Mesendoderm (in vitro differentiated cells): ENCODE measurements around the gene PEX11B.
"Not testable (repeated sequence)": the region's sequence is repeated elsewhere in the genome, so short reads cannot be mapped to it uniquely, and the experiment has no call there.

Experiments used
- DNase-seq: peaks from one replicate; pipeline ENCODE4 v3.0.0; 2013
- H2AK5ac ChIP-seq: 2 replicates; pipeline ENCODE4 v1.6.1; 2013; ENCODE audit warnings: low read length, inconsistent platforms
- H2BK120ac ChIP-seq: 2 replicates; pipeline ENCODE4 v1.6.1; 2013; ENCODE audit warnings: low read depth, mild to moderate bottlenecking, low read length, moderate library complexity, mixed read lengths
- H2BK15ac ChIP-seq: replicated peaks from 2 replicates; pipeline ENCODE4 v1.6.1; 2013; ENCODE audit warnings: low read depth, mild to moderate bottlenecking, moderate library complexity
- H2BK5ac ChIP-seq: 2 replicates; pipeline ENCODE4 v1.6.1; 2013; ENCODE audit warnings: low read length, inconsistent platforms
- H3K18ac ChIP-seq: 2 replicates; pipeline ENCODE4 v1.6.1; 2013; ENCODE audit warnings: mild to moderate bottlenecking, low read length, mixed read lengths
- H3K23ac ChIP-seq: one replicate; pipeline ENCODE4 v1.6.1; 2013; ENCODE audit warnings: low read length
- H3K27ac ChIP-seq: 2 replicates; pipeline ENCODE4 v1.5.1; 2013; ENCODE audit warnings: low read depth, mild to moderate bottlenecking, inconsistent platforms, low read length, moderate library complexity
- H3K27me3 ChIP-seq: 2 replicates; pipeline ENCODE4 v1.6.1; 2013; ENCODE audit warnings: low read length, control low read depth, mild to moderate bottlenecking, inconsistent platforms; ENCODE audit not compliant: insufficient read depth, poor library complexity
- H3K36me3 ChIP-seq: 2 replicates; pipeline ENCODE4 v1.6.1; 2013; ENCODE audit warnings: low read length, inconsistent platforms; ENCODE audit not compliant: control insufficient read depth, insufficient read depth
- H3K4ac ChIP-seq: one replicate; pipeline ENCODE4 v1.6.1; 2013; ENCODE audit warnings: low read depth, mild to moderate bottlenecking, low read length, moderate library complexity
- H3K4me1 ChIP-seq: 2 replicates; pipeline ENCODE4 v1.6.1; 2013; ENCODE audit warnings: low read depth, low read length, inconsistent platforms; ENCODE audit not compliant: control insufficient read depth
- H3K4me2 ChIP-seq: 2 replicates; pipeline ENCODE4 v1.6.1; 2013; ENCODE audit warnings: low read length
- H3K4me3 ChIP-seq: 2 replicates; pipeline ENCODE4 v1.5.1; 2013; ENCODE audit warnings: mild to moderate bottlenecking, low read length
- H3K56ac ChIP-seq: one replicate; pipeline ENCODE4 v1.6.1; 2013; ENCODE audit warnings: low read length
- H3K79me1 ChIP-seq: 2 replicates; pipeline ENCODE4 v1.6.1; 2013; ENCODE audit warnings: low read length, inconsistent platforms
- H3K79me2 ChIP-seq: 2 replicates; pipeline ENCODE4 v1.6.1; 2013; ENCODE audit warnings: mild to moderate bottlenecking, low read length; ENCODE audit not compliant: control insufficient read depth, insufficient read depth
- H3K9ac ChIP-seq: 2 replicates; pipeline ENCODE4 v1.6.1; 2013; ENCODE audit warnings: low read length, inconsistent platforms
- H4K5ac ChIP-seq: one replicate; pipeline ENCODE4 v1.6.1; 2013; ENCODE audit warnings: low read length
- H4K8ac ChIP-seq: one replicate; pipeline ENCODE4 v1.6.1; 2013; ENCODE audit warnings: low read depth, mild to moderate bottlenecking, control low read depth, low read length, moderate library complexity
- WGBS: extraction: QIAGEN DNeasy Blood & Tissue Kit; methylation state at CpG from one replicate; pipeline ENCODE4 v1.1.7; 2013; ENCODE audit warnings: low lambda C conversion rate, missing lambda C conversion rate; ENCODE audit not compliant: insufficient coverage; ENCODE audit errors: extremely low coverage; 5-methylcytosine and 5-hydroxymethylcytosine counted together

The PEX11B gene

DNA sequence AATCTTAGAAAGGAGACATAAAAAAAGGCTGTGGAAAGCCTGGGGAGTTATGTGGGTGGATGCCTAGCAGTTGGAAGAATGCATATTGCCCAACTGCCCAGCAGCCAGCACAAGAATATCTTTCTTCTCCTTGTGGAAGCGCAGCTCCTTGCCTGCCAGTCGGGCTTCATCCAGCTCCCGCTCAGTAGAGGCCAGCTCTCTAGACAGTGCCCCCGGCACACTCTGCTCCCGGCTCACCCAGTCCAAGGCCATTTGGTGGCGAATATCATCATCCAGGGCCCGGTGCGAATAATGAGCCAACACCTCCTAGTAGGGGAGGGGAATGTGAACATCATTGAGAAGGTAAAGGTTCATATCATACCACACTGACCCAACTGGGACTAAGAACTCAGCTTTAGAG lies 17.7 kb upstream of the PEX11B start:
- no CpG with 5 or more reads among the region's 8 CpGs for WGBS
- peaks cover 6% of the 10 kb centered on the region for H3K4me1 ChIP-seq
- no peak overlapping the region for H2AK5ac ChIP-seq
- H3K79me1 ChIP-seq = no peaks in the 10 kb centered on the region
- no peak overlapping the region for H3K9ac ChIP-seq
- no peaks in the 10 kb centered on the region for H3K27me3 ChIP-seq
- no peak overlapping the region for H2BK15ac ChIP-seq
- no peaks in the 10 kb centered on the region for H3K36me3 ChIP-seq
- H3K23ac ChIP-seq = no peak overlapping the region
- peak overlapping the region; percentile 1 for H3K27ac ChIP-seq
- H3K4ac ChIP-seq = no peak overlapping the region
- no peaks in the 10 kb centered on the region for H3K79me2 ChIP-seq
- DNase-seq = no peak
- H3K4me3 ChIP-seq = no peak overlapping the region
- peak overlapping the region; percentile 33 for H2BK5ac ChIP-seq
- no peak overlapping the region for H3K4me2 ChIP-seq
- no peak overlapping the region for H3K18ac ChIP-seq
- peak overlapping the region; percentile 29 for H3K56ac ChIP-seq
- no peak overlapping the region for H2BK120ac ChIP-seq
- no peak overlapping the region for H4K5ac ChIP-seq
- H4K8ac ChIP-seq = peak overlapping the region; percentile 78

- H3K27ac ChIP-seq = no peak overlapping the region
These were observed 17.2 kb upstream of the PEX11B start for GRCh38 chr1:145935708-145936107.

GRCh38 chr1:145932522-145933009 lies 14.0 kb upstream of the PEX11B start:
- not testable (repeated sequence) for H2BK120ac ChIP-seq, H3K18ac ChIP-seq, H3K79me1 ChIP-seq, H3K4me1 ChIP-seq, H2BK5ac ChIP-seq, H3K27ac ChIP-seq, H3K4ac ChIP-seq, H4K8ac ChIP-seq, H2AK5ac ChIP-seq, H3K79me2 ChIP-seq, H3K4me3 ChIP-seq, H3K9ac ChIP-seq, H4K5ac ChIP-seq, H2BK15ac ChIP-seq, H3K56ac ChIP-seq, H3K36me3 ChIP-seq, H3K23ac ChIP-seq, H3K27me3 ChIP-seq, H3K4me2 ChIP-seq
- peak; percentile 99 for DNase-seq
- WGBS = no CpG with 5 or more reads among the region's 9 CpGs

More at GRCh38 chr1:145935708-145936107, 17.2 kb upstream of the PEX11B start:
- no peak overlapping the region for H4K8ac ChIP-seq
- no peak overlapping the region for H3K4me3 ChIP-seq
- no peak overlapping the region for H3K23ac ChIP-seq
- H3K27me3 ChIP-seq = no peaks in the 10 kb centered on the region
- no peak overlapping the region for H2BK120ac ChIP-seq
- peaks cover 6% of the 10 kb centered on the region for H3K4me1 ChIP-seq
- no peaks in the 10 kb centered on the region for H3K79me1 ChIP-seq
- H2BK5ac ChIP-seq = no peak overlapping the region
- H3K9ac ChIP-seq = no peak overlapping the region
- H2BK15ac ChIP-seq = peak overlapping the region; percentile 8
- no peak overlapping the region for H4K5ac ChIP-seq
- H3K18ac ChIP-seq = no peak overlapping the region
- no peaks in the 10 kb centered on the region for H3K79me2 ChIP-seq
- H3K56ac ChIP-seq = no peak overlapping the region
- no peak for DNase-seq
- H3K4me2 ChIP-seq = no peak overlapping the region
- H3K36me3 ChIP-seq = no peaks in the 10 kb centered on the region
- H2AK5ac ChIP-seq = no peak overlapping the region
- no peak overlapping the region for H3K4ac ChIP-seq

DNA sequence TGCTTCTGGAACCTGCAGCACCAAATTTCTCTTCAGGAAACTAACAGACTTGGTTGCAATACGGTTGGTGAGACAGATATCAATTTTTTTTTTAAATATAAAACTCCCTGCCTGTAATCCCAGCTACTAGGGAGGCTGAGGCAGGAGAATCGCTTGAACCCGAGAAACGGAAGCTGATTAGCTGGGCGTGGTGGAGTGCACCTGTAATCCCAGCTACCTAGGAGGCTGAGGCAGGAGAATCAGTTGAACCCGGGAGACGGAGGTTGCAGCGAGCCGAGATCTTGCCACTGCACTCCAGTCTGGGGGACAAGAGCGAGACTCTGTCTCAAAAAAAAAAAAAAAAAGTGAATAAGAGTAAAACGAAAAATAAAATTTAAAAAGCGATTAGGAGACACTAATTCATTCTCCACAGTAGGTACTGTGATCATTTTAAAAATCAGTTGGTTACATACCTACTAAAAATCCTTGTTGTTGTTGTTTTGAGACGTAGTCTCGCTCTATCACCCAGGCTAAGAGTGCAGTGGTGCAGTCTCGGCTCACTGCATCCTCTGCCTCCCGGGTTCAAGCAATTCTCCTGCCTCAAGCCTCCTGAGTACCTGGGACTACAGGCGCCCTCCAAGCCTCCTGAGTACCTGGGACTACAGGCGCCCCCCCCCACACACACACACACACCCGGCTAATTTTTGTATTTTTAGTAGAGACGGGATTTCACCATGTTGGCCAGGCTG lies 9.6 kb upstream of the PEX11B start:
- Histone ChIP-seq H3K27me3 (no peaks in the 10 kb centered on the region), H3K36me3 (no peaks in the 10 kb centered on the region), H3K23ac (no peak overlapping the region), H3K79me1 (peaks cover 9% of the 10 kb centered on the region), H3K4me3 (peak overlapping the region; percentile 45), H2BK5ac (no peak overlapping the region), H3K4me1 (peaks cover 2% of the 10 kb centered on the region), H2BK120ac (peak overlapping the region; percentile 29), H2BK15ac (peak overlapping the region; percentile 37), H3K27ac (peak overlapping the region; percentile 70), H4K5ac (peak overlapping the region; percentile 8), H3K79me2 (peaks cover 12% of the 10 kb centered on the region), H3K9ac (peak overlapping the region; percentile 80), H3K18ac (peak overlapping the region; percentile 92), H4K8ac (no peak overlapping the region), H2AK5ac (no peak overlapping the region), H3K56ac (peak overlapping the region; percentile 86), H3K4me2 (peak overlapping the region; percentile 10), H3K4ac (peak overlapping the region; percentile 99)
- no peak for DNase-seq
- no CpG with 5 or more reads among the region's 20 CpGs for WGBS

GRCh38 chr1:145927063-145927886 lies 8.8 kb upstream of the PEX11B start, which contains the start of gene RBM8A:
TSS of gene RBM8A (minus strand) at chr1:145927484. CDS start at chr1:145927426, 58 bp downstream.
- peak within 1 kb of the TSS; percentile 92 for H3K18ac ChIP-seq

More at GRCh38 chr1:145927063-145927886, 8.8 kb upstream of the PEX11B start, which contains the start of gene RBM8A:
- peak within 1 kb of the TSS; percentile 37 for H2BK15ac ChIP-seq
- peak within 1 kb of the TSS; percentile 22 for H2AK5ac ChIP-seq
- H3K36me3 ChIP-seq = no peaks in the 10 kb centered on the region
- no peaks in the 10 kb centered on the region for H3K27me3 ChIP-seq
- H4K5ac ChIP-seq = peak within 1 kb of the TSS; percentile 8
- peak within 1 kb of the TSS; percentile 74 for H3K27ac ChIP-seq
- peak within 1 kb of the TSS; percentile 99 for H3K4ac ChIP-seq
- H3K4me2 ChIP-seq = peak within 1 kb of the TSS; percentile 38
- DNase-seq = peak; percentile 100
- peaks cover 2% of the 10 kb centered on the region for H3K4me1 ChIP-seq
- peak within 1 kb of the TSS; percentile 96 for H3K9ac ChIP-seq
- H2BK5ac ChIP-seq = peak within 1 kb of the TSS; percentile 62
- H2BK120ac ChIP-seq = peak within 1 kb of the TSS; percentile 29
- H3K79me1 ChIP-seq = peaks cover 9% of the 10 kb centered on the region
- H3K4me3 ChIP-seq = peak within 1 kb of the TSS; percentile 97
- WGBS = no CpG with 5 or more reads among the region's 41 CpGs
- peak within 1 kb of the TSS; percentile 94 for H3K56ac ChIP-seq
- H3K23ac ChIP-seq = peak within 1 kb of the TSS; percentile 68
- H3K79me2 ChIP-seq = peaks cover 12% of the 10 kb centered on the region
- H4K8ac ChIP-seq = no peak within 1 kb of the TSS
